GM18505 (cell line): ENCODE results near the gene SLC6A19.

ENCODE experiments used
- ATAC-seq: cut with Tn5 transposase; IDR thresholded peaks from one replicate; pipeline ENCODE4 v1.9.1; 2021; ENCODE audit not compliant: unreplicated experiment
- POLR2A ChIP-seq: IDR thresholded peaks from 4 replicates; pipeline ENCODE4 v1.6.1; 2011; ENCODE audit warnings: borderline replicate concordance; ENCODE audit not compliant: insufficient read depth, insufficient read length; ENCODE audit errors: extremely low read depth

Gene SLC6A19

GRCh38 chr5:1187950-1188334 is 13.5 kb upstream of the SLC6A19 start:
- no peak for ATAC-seq
- TF ChIP-seq POLR2A, result no peak

GRCh38 chr5:1188464-1188863 is 12.9 kb upstream of the SLC6A19 start:
- TF ChIP-seq POLR2A, result no peak
- no peak for ATAC-seq

GRCh38 chr5:1189269-1189668 is 12.1 kb upstream of the SLC6A19 start:
- ATAC-seq, result no peak

GRCh38 chr5:1190278-1190677 is 11.1 kb upstream of the SLC6A19 start:
- ATAC-seq, result no peak
- TF ChIP-seq POLR2A, result no peak

More at GRCh38 chr5:1189269-1189668, 12.1 kb upstream of the SLC6A19 start:
- no peak for TF ChIP-seq POLR2A

GRCh38 chr5:1190837-1191239 is 10.6 kb upstream of the SLC6A19 start:
- no peak for TF ChIP-seq POLR2A
- ATAC-seq, result no peak

GRCh38 chr5:1192971-1193590 is 8.3 kb upstream of the SLC6A19 start:
- no peak for ATAC-seq
- TF ChIP-seq POLR2A, result no peak

- no peak for ATAC-seq
- TF ChIP-seq POLR2A, result no peak
Measured at GRCh38 chr5:1193591-1193985, 7.8 kb upstream of the SLC6A19 start.

- no peak for TF ChIP-seq POLR2A
- ATAC-seq, result no peak
Measured at GRCh38 chr5:1194378-1194777, 7.0 kb upstream of the SLC6A19 start.

GRCh38 chr5:1195439-1195838 is 6.0 kb upstream of the SLC6A19 start:
- no peak for TF ChIP-seq POLR2A
- no peak for ATAC-seq

GRCh38 chr5:1195916-1196315 is 5.5 kb upstream of the SLC6A19 start:
- no peak for ATAC-seq
- TF ChIP-seq POLR2A, result no peak

GRCh38 chr5:1196562-1196961 is 4.8 kb upstream of the SLC6A19 start:
- TF ChIP-seq POLR2A, result no peak
- no peak for ATAC-seq

GRCh38 chr5:1197876-1198666 is 3.3 kb upstream of the SLC6A19 start:
- ATAC-seq, result no peak
- TF ChIP-seq POLR2A, result no peak

- TF ChIP-seq POLR2A, result no peak
- ATAC-seq, result no peak
Measured at GRCh38 chr5:1199340-1199648, 2.1 kb upstream of the SLC6A19 start.

GRCh38 chr5:1199649-1200494 is 1.5 kb upstream of the SLC6A19 start:
- ATAC-seq, result no peak
- no peak for TF ChIP-seq POLR2A

- ATAC-seq, result no peak
- no peak for TF ChIP-seq POLR2A
Measured at GRCh38 chr5:1200495-1201326, 684 bp upstream of the SLC6A19 start.
